Transverse colon (tissue), 4 donors: Measurements from ENCODE around the gene HOXC5.

ENCODE experiments used
- CTCF ChIP-seq, 5 experiments: fragments of 200-600 bp in 3 of 5; fragments of 450-650 bp in 2 of 5; sonication (generic) in 3 of 5; IDR thresholded peaks; 1 replicate in 2 of 5; 2 replicates in 3 of 5; pipeline ENCODE4 v1.5.1; 2016 to 2017; ENCODE audit warnings: antibody characterized with exemption in 5 of 5, inconsistent platforms in 3 of 5, mild to moderate bottlenecking in 2 of 5, moderate library complexity in 1 of 5
- EP300 ChIP-seq: sonication (generic); formaldehyde crosslinking; IDR thresholded peaks from one replicate; pipeline ENCODE4 v1.6.1; 2017; ENCODE audit warnings: antibody characterized with exemption, low read depth
- POLR2A ChIP-seq: fragments of 450-650 bp; IDR thresholded peaks from one replicate; pipeline ENCODE4 v1.6.1; 2016; ENCODE audit warnings: antibody characterized with exemption, mild to moderate bottlenecking, moderate library complexity
- POLR2AphosphoS5 ChIP-seq, 3 donors: sonication (generic); formaldehyde crosslinking; IDR thresholded peaks; one replicate each; pipeline ENCODE4 v1.6.1; 2016; ENCODE audit warnings: antibody characterized with exemption in 3 of 3

- TF ChIP-seq CTCF (IDR thresholded peaks at IDR 0.05) = no peak
- no peak for TF ChIP-seq EP300
- no peak for TF ChIP-seq POLR2AphosphoS5 (IDR thresholded peaks at IDR 0.05)
- TF ChIP-seq POLR2A = no peak
Measured at GRCh38 chr12:54024127-54024526, 8.7 kb upstream of the HOXC5 start.
